ENCODE measurements around the gene PRPF6. TPM values are rescaled to one million over a fixed set of nuclear protein-coding genes. Genes with fewer than 3 reads are reported as not detected.

PRPF6 gene
- total and polyA plus RNA-seq, 8 donors, result 27.2 to 49.2 (median 35.7) TPM

GRCh38 chr20:64043768-64044167 is 62.8 kb downstream of the PRPF6 start:
- no peak overlapping the region for H3K27ac ChIP-seq
- no peak for FAIRE-seq
- peaks cover 0 to 5% (median 0%) of the 10 kb centered on the region in 3 donors for H3K4me1 ChIP-seq
- peaks cover 0 to 7% (median 3%) of the 10 kb centered on the region in 4 donors for H3K27me3 ChIP-seq
- 84 to 88% methylated on average over 9 of the region's 9 CpGs for WGBS, 2 donors
- no peak for ATAC-seq
- no peaks in the 10 kb centered on the region for H3K9me3 ChIP-seq
- TF ChIP-seq CTCF (IDR thresholded peaks at IDR 0.05), result no peak
- H3K4me3 ChIP-seq, result no peak overlapping the region
- no peak for DNase-seq
- intact Hi-C loops (cut with DNase I), result no loop called here
- H3K36me3 ChIP-seq, result no peaks in the 10 kb centered on the region

- intact Hi-C loops (cut with DNase I), result no loop called here
- H3K27me3 ChIP-seq, result peaks cover 0 to 7% (median 3%) of the 10 kb centered on the region in 4 donors
- 65 to 70% methylated on average over 14 of the region's 14 CpGs for WGBS, 2 donors
- H3K4me1 ChIP-seq, result peaks cover 0 to under 1% (median 0%) of the 10 kb centered on the region in 3 donors
- no peak for TF ChIP-seq CTCF (IDR thresholded peaks at IDR 0.05)
- no peak overlapping the region for H3K4me3 ChIP-seq
- H3K27ac ChIP-seq, result no peak overlapping the region
- ATAC-seq (peak in 1 of 4 donors; percentile 9), FAIRE-seq (no peak), DNase-seq (no peak)
- H3K9me3 ChIP-seq, result no peaks in the 10 kb centered on the region
- no peaks in the 10 kb centered on the region for H3K36me3 ChIP-seq
Observed at GRCh38 chr20:64044484-64045247, 63.7 kb downstream of the PRPF6 start.

GRCh38 chr20:64045346-64046011 is 64.5 kb downstream of the PRPF6 start:
- intact Hi-C loops (cut with DNase I), result no loop called here
- H3K9me3 ChIP-seq, result no peaks in the 10 kb centered on the region
- DNase-seq, result no peak
- no peak for TF ChIP-seq CTCF (IDR thresholded peaks at IDR 0.05)
- no peaks in the 10 kb centered on the region for H3K4me1 ChIP-seq
- WGBS, 2 donors, result 41 to 64% methylated on average over 9 to 11 of the region's 11 CpGs
- no peak overlapping the region for H3K27ac ChIP-seq
- ATAC-seq, result no peak
- no peak for FAIRE-seq
- H3K4me3 ChIP-seq, result no peak overlapping the region
- peaks cover 0 to 7% (median 3%) of the 10 kb centered on the region in 4 donors for H3K27me3 ChIP-seq
- no peaks in the 10 kb centered on the region for H3K36me3 ChIP-seq

GRCh38 chr20:64047046-64047389 is 66.1 kb downstream of the PRPF6 start:
- DNase-seq (no peak), FAIRE-seq (no peak), ATAC-seq (no peak)
- Histone ChIP-seq H3K27me3 (peaks cover 0 to 7% (median 3%) of the 10 kb centered on the region in 4 donors), H3K9me3 (no peaks in the 10 kb centered on the region), H3K36me3 (no peaks in the 10 kb centered on the region), H3K4me1 (no peaks in the 10 kb centered on the region), H3K4me3 (no peak overlapping the region), H3K27ac (no peak overlapping the region)
- intact Hi-C loops (cut with DNase I), result no loop called here
- no peak for TF ChIP-seq CTCF (IDR thresholded peaks at IDR 0.05)
- 62 to 70% methylated on average over 8 of the region's 8 CpGs for WGBS, 2 donors

GRCh38 chr20:64047968-64048401 is 67.1 kb downstream of the PRPF6 start:
- FAIRE-seq, result no peak
- TF ChIP-seq CTCF (IDR thresholded peaks at IDR 0.05), result no peak
- intact Hi-C loops (cut with DNase I), result no loop called here
- Histone ChIP-seq H3K27me3 (peaks cover 0 to 7% (median 3%) of the 10 kb centered on the region in 4 donors), H3K4me1 (no peaks in the 10 kb centered on the region), H3K27ac (no peak overlapping the region), H3K36me3 (no peaks in the 10 kb centered on the region), H3K9me3 (no peaks in the 10 kb centered on the region), H3K4me3 (peak overlapping the region in 2 of 4 donors; percentile 11 to 20)
- ATAC-seq, result peak in 2 of 4 donors; percentile 17 to 19
- no peak for DNase-seq
- whole genome bisulfite sequencing, 2 donors, result 5 to 10% methylated on average over 40 to 49 of the region's 49 CpGs
